Calu3 (cell line): ENCODE data around the gene TEKT4. TPM values are rescaled to one million over a fixed set of nuclear protein-coding genes. Genes with fewer than 3 reads are reported as not detected.
"Not testable (repeated sequence)": the region's sequence is repeated elsewhere in the genome, so short reads cannot be mapped to it uniquely, and the experiment has no call there.

Source experiments
- BruUV-seq: library from RNA; stranded (reverse); fragments of 400-500 nt; replicated peaks from 2 replicates; lab custom pipeline; 2021; lab: Mats Ljungman, UMichigan
- CTCF ChIA-PET: fragments of 300-600 bp; sonication (Branson Sonifier 250); formaldehyde crosslinking; loops from one replicate; lab custom pipeline; 2022; ENCODE audit warnings: antibody characterized with exemption; lab: Charles Lee
- DNase-seq: peaks from one replicate; pipeline ENCODE4 v3.0.0; 2022
- H3K27ac Mint-ChIP-seq: one replicate; pipeline ENCODE4 v1.8.0; 2022; ENCODE audit warnings: mixed read lengths; ENCODE audit not compliant: unreplicated experiment
- H3K27me3 Mint-ChIP-seq: one replicate; pipeline ENCODE4 v1.8.0; 2022; ENCODE audit warnings: mixed read lengths; ENCODE audit not compliant: unreplicated experiment
- H3K36me3 Mint-ChIP-seq: one replicate; pipeline ENCODE4 v1.8.0; 2022; ENCODE audit warnings: mild to moderate bottlenecking, moderate library complexity, mixed read lengths; ENCODE audit not compliant: insufficient read depth, unreplicated experiment
- H3K4me1 Mint-ChIP-seq: one replicate; pipeline ENCODE4 v1.8.0; 2022; ENCODE audit warnings: mild to moderate bottlenecking, low read depth, mixed read lengths; ENCODE audit not compliant: unreplicated experiment
- H3K4me3 Mint-ChIP-seq: one replicate; pipeline ENCODE4 v1.8.0; 2022; ENCODE audit warnings: mild to moderate bottlenecking, low read depth, moderate library complexity, mixed read lengths; ENCODE audit not compliant: unreplicated experiment
- H3K9me3 Mint-ChIP-seq: one replicate; pipeline ENCODE4 v1.8.0; 2022; ENCODE audit warnings: low read depth, mixed read lengths; ENCODE audit not compliant: unreplicated experiment
- CTCF ChIP-seq: fragments of 200-600 bp; IDR thresholded peaks from one replicate; pipeline ENCODE4 v1.8.0; 2022; ENCODE audit warnings: antibody characterized with exemption; ENCODE audit not compliant: unreplicated experiment
- intact Hi-C: fragments of 100-400 bp; cut with micrococcal nuclease; formaldehyde crosslinking; loops from one replicate; pipeline ENCODE4 v1.10.0; 2022; ENCODE audit not compliant: unreplicated experiment
- total RNA-seq: library from RNA; stranded (reverse); gene quantifications from 2 replicates; pipeline ENCODE4 v1.2.3, GENCODE V29; 2022

The TEKT4 gene
- total RNA-seq, 1 experiment from 2014 or later, result 0.24 TPM

- no TSS peak for BruUV-seq
- H3K36me3 Mint-ChIP-seq, result no peaks in the 10 kb centered on the region
- intact Hi-C loops, result no loop called here
- no peak for TF ChIP-seq CTCF
- CTCF ChIA-PET, result no interaction called here
- H3K4me1 Mint-ChIP-seq, result no peaks in the 10 kb centered on the region
- H3K9me3 Mint-ChIP-seq, result no peaks in the 10 kb centered on the region
- no peak overlapping the region for H3K27ac Mint-ChIP-seq
- DNase-seq, result no peak
- H3K4me3 Mint-ChIP-seq, result no peak overlapping the region
- H3K27me3 Mint-ChIP-seq, result peaks cover 30% of the 10 kb centered on the region
Measured at GRCh38 chr2:94881070-94881469, 9.8 kb downstream of the TEKT4 start.

GRCh38 chr2:94890234-94890633 lies 19.0 kb downstream of the TEKT4 start:
- Mint-ChIP-seq H3K36me3 (no peaks in the 10 kb centered on the region), H3K4me1 (no peaks in the 10 kb centered on the region), H3K9me3 (no peaks in the 10 kb centered on the region), H3K27me3 (peaks cover 44% of the 10 kb centered on the region), H3K4me3 (no peak overlapping the region), H3K27ac (no peak overlapping the region)
- DNase-seq, result no peak
- no peak for TF ChIP-seq CTCF
- no TSS peak for BruUV-seq
- CTCF ChIA-PET, result no interaction called here
- intact Hi-C loops, result no loop called here

GRCh38 chr2:94895273-94895672 lies 24.0 kb downstream of the TEKT4 start:
- CTCF ChIA-PET, H3K9me3 Mint-ChIP-seq, H3K4me3 Mint-ChIP-seq, BruUV-seq, intact Hi-C loops, H3K27ac Mint-ChIP-seq, H3K36me3 Mint-ChIP-seq, DNase-seq, H3K4me1 Mint-ChIP-seq: not testable (repeated sequence)
- peaks cover 41% of the 10 kb centered on the region for H3K27me3 Mint-ChIP-seq

GRCh38 chr2:94906976-94907375 lies 35.7 kb downstream of the TEKT4 start:
- H3K9me3 Mint-ChIP-seq, CTCF ChIA-PET: not testable (repeated sequence)

GRCh38 chr2:94923196-94923595 lies 52.0 kb downstream of the TEKT4 start:
- peaks cover 4% of the 10 kb centered on the region for H3K9me3 Mint-ChIP-seq
- BruUV-seq, result no TSS peak
- CTCF ChIA-PET, result no interaction called here
- peaks cover 57% of the 10 kb centered on the region for H3K27me3 Mint-ChIP-seq
- TF ChIP-seq CTCF, result no peak
- no peaks in the 10 kb centered on the region for H3K4me1 Mint-ChIP-seq
- DNase-seq, result no peak
- H3K4me3 Mint-ChIP-seq, result no peak overlapping the region
- intact Hi-C loops, result no loop called here
- H3K36me3 Mint-ChIP-seq, result no peaks in the 10 kb centered on the region
- no peak overlapping the region for H3K27ac Mint-ChIP-seq

More at GRCh38 chr2:94906976-94907375, 35.7 kb downstream of the TEKT4 start:
- DNase-seq, H3K4me3 Mint-ChIP-seq, intact Hi-C loops, H3K4me1 Mint-ChIP-seq, H3K27ac Mint-ChIP-seq, H3K36me3 Mint-ChIP-seq, BruUV-seq: not testable (repeated sequence)
- H3K27me3 Mint-ChIP-seq, result peaks cover 55% of the 10 kb centered on the region

GRCh38 chr2:94924999-94925398 lies 53.8 kb downstream of the TEKT4 start:
- BruUV-seq, H3K36me3 Mint-ChIP-seq, CTCF ChIA-PET, H3K27ac Mint-ChIP-seq, H3K9me3 Mint-ChIP-seq, H3K4me3 Mint-ChIP-seq, H3K4me1 Mint-ChIP-seq, intact Hi-C loops, DNase-seq: not testable (repeated sequence)
- H3K27me3 Mint-ChIP-seq, result peaks cover 55% of the 10 kb centered on the region
